Measurements from ENCODE around the gene CD74. TPM values are rescaled to one million over a fixed set of nuclear protein-coding genes. Genes with fewer than 3 reads are reported as not detected.

CD74 gene
- total RNA-seq, 2 experiments from 2014 or later = 253 to 265 TPM

DNA sequence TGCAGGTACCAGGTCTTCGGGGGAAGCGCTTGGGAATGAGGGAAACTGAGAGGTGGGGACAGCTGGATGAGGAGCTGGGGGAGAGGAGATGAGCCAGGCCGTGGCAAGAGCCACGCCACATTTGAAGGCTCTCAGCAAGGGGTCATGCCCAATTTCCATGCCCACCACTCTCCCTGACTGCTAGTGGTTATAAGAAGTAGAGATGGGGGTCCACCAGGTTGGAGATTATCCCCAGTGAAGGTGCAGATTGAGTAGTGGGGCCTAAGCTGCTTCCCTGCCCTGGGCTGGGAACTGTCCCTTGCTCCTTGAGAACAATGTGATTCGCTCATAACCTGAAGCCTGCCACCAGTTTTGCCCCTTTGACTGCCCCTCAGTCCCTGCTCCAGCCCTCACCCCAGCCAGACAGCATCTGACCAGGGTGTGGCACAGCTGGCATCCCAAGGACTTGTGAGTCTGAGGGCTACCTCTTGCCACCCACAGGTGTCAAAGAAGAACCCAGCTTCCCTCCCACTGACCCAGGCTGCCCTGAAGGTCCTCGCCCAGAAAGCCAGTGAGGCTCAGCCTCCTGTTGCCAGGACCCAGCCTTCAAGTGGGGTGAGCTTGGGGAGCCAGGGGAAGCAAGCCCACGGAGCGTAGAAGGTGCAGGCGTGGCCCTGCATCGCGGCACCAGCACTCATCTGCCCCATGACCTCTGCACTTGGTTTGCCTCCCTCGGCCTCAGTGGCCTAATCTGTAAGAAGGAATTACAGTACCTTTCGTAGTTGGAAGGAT is 21.5 kb downstream of the CD74 start:
- ChIA-PET POLR2A (no interaction called here), CTCF (interaction anchor here (1.7 kb wide), 1 partner anchor 9 kb away, joined by 6 read pairs; no protein-coding TSS in a partner anchor)

DNA sequence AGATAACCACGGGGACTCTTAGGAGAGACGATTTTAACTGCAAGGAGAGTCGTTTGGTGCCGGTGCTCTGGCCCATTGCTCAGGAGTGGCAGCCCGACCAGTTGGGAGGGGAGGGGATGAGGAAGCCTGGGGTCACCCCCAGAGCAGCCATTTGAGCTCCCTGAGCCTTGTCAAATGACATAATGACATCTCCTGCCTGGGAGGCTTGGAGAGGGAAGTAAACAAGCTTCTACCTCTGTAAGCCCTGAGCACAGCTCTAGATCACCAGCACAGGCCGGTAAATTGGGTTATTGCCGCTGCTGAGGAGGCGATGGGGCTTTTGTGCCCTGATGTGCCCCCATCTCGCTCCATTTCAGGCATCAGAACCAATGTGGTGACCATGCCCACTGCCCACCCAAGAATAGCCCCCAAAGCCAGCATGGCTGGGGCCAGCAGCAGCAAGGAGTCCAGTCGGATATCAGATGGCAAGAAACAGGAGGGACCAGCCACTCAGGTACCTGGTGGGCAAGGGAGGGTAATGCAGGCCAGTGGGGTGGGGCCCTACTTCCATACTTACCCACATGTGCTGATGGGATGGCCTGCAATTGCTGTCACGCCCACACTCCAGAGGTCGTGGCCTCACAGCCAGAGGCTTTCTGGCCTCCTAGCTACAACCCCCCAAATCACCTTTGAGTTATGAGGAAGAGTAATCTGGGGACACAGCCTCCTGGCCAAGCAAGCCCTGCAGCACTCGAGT is 23.0 kb downstream of the CD74 start:
- POLR2A ChIA-PET = no interaction called here
- CTCF ChIA-PET = no interaction called here

DNA sequence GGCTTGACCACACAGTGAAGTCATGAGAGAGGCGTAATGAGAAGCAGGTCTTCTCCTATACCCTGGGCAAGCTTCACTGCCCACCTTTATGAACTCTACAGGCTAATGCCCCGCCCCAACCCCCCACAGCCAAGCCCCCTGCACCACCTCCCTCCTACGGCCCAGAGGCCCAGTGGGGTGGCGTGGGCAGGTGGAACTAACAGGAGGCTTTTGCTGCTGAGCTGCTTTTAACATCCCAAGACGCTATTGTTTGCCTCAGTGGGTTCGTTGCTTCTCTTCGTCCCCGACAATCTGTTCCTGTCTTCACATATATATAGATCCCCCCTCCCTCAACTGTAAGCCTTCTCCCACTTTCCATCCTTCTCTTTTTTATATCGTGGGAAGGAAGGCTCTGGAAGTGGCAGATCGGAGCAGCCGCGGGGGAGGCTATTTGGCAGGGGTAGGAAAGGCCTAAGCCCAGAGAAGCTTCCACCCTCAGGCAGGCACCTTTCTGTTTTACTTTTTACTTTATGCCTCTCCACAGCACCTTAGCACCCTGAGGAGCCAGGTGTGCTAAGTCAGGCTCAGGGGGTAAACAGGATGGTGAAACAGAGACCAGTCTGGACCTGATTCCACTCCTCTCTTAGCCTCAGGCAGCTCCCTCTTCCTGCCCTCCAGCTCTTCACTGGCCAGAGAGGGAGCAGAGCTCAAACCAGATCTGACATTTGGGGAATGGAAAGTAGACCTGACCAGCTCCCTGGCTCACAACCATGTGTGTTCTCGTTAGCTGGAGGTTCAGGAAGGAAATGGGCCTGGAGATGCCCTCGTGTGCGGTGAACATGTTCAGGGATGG is 26.5 kb downstream of the CD74 start:
- CTCF ChIA-PET = interaction anchor here (0.5 kb wide), 1 partner anchor 44 kb away, joined by 3 read pairs; no protein-coding TSS in a partner anchor

DNA sequence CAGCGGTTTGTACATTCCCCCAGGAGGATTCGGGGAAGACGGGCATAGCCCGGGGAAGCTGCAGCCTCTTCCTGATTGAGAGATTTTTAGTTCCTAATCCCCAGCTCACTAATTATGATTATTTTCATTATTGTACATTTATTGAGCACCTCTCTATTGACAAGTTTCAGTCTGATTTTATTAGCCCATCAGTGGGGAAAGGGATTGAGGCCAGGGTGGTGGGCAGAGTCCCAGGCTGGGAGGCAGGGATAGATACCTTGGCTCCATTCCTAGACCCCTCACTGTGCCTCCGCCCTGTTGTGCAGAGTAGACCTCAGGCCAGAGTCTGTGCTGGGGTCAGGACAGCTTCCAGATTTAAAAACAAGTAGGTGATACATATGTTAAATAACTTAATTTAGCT is 28.0 kb downstream of the CD74 start:
- ChIA-PET CTCF (no interaction called here), POLR2A (no interaction called here)

More for the DNA sequence above, 26.5 kb downstream of the CD74 start:
- POLR2A ChIA-PET = interaction anchor here (0.8 kb wide), 1 partner anchor 9 kb away, joined by 3 read pairs; no protein-coding TSS in a partner anchor

DNA sequence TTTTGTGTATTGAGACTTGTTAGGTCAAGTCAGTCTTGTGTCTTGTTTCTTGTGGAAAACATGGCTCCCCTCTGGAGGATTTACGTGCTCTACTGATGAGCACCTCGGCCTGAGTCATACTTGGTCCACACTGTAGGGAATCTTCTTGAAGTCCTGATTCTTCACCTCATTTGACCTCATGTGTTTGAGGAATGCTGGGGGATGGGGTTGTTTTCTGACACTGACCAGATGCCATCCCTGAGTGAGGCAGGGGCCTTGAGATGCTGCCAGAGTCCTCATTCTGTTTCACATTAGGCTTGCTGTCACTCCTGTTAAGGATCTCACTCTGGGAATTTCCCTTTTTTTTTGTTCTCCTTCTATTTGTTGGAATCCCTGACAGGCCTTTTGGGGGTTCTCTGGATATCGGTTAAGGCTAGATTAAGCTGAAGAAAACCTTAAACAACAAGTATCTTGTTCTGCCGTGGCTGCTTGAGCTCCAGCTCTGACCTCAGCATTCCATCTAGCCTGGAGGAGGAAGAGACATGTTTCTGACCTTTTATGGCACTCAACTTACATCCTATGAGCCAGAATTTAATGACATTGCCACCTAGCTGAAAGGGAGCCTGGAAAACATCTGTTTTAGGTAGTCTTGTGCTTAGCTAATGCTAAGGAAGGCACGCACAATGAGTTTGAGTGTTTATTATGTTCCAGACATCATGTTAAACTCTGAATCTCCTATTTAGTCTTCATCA is 34.6 kb downstream of the CD74 start:
- ChIA-PET CTCF (interaction anchor here (1.1 kb wide), 1 partner anchor 27 kb away, joined by 5 read pairs; no protein-coding TSS in a partner anchor), POLR2A (no interaction called here)

DNA sequence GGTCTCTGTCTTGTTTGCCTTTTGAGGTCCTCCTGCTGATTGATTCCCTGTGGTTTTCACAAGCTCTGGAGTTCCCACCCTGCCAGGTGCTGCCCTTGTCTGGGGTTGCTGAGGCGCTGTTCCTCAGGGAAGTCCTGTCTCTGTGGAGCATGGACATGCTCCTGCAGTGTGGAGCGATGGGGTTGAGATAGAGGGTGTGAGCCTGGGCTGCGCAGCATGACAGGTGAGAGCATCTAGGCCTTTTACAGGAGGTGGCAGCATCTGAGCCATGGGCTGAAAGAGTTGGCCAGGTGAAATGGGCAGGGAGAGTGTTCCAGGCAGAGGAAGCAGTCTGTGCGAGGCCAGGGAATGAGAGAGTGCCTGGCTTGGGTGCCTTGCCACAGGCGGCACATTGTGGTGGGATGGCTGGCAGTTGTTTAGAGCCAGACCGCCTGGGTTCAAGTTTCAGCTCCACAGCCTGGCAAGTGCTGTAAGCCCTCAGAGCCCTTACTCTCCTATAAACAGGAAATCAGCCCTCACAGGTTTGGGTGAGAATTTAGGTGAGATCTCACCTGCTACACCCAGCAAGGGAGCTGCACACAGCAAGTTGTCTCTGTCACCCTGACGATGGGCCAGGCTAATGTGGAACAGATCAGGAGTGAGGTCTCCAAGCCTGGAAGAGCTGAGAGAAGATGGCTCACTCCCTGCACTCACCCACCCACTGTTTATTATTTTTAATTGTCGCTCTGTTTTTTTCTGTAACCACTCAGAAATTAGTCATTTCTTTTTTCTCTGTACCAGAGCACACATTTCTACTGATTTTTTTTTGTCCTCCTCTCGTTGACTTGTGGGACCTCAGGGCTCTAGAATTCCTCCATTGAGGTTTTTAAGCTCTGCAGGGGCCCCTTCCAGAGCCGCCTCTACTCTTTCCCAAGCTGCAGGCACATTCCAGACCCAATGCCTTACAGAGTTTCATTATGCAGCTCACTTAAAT is 35.6 kb downstream of the CD74 start:
- POLR2A ChIA-PET = no interaction called here
- CTCF ChIA-PET = interaction anchor here (0.7 to 1.5 kb wide), 3 partner anchors 10 to 58 kb away, joined by 3 to 5 read pairs (median 4); no protein-coding TSS in a partner anchor

DNA sequence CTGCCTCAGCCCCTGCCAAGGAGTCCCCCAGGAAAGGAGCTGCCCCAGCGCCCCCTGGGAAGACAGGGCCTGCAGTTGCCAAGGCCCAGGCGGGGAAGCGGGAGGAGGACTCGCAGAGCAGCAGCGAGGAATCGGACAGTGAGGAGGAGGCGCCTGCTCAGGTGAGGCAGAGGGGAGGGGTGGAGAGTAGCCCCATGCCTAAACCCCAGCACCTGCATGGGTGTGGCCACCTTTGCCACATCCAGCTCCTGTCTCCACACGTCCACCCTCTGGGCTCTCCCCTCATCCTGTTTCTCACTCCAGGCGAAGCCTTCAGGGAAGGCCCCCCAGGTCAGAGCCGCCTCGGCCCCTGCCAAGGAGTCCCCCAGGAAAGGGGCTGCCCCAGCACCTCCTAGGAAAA is 38.1 kb downstream of the CD74 start:
- POLR2A ChIA-PET = interaction anchor here (1.0 kb wide), 1 partner anchor 14 kb away, joined by 10 read pairs; no protein-coding TSS in a partner anchor
- CTCF ChIA-PET = no interaction called here

DNA sequence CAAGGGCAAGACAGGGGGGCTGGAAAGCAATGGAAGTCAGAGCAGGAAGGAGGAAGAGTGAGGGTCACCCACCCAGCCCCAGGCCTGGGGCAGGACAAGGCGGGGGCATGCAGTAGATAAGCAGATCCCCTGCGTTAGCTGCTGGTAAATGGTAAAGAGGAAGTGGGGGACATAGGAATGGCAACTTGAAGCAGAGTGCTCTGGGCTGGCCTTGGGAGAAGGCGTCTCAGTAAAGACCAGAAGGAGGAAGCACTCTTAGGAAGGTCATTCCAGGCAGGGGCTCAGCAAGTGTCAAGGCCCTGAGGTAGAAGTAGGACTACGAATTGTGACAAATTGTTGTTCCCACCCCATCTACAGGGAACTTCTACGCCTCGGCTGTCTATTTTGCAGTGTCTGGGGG is 40.1 kb downstream of the CD74 start:
- ChIA-PET POLR2A (no interaction called here), CTCF (no interaction called here)

DNA sequence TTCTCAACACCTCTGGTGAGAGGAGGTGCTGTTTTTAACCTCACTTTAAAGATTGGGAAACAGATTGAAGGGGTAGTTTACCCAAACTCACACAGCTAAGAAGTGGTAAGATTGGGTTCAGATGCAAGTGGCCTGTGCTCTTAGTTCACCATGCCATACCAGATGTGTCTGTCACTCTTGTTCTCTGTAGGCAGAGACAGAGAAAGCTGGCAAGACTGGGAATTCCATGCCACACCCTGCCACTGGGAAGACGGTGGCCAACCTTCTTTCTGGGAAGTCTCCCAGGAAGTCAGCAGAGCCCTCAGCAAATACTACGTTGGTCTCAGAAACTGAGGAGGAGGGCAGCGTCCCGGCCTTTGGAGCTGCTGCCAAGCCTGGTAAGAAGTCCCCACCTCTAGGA is 44.2 kb downstream of the CD74 start:
- ChIA-PET POLR2A (no interaction called here), CTCF (no interaction called here)

DNA sequence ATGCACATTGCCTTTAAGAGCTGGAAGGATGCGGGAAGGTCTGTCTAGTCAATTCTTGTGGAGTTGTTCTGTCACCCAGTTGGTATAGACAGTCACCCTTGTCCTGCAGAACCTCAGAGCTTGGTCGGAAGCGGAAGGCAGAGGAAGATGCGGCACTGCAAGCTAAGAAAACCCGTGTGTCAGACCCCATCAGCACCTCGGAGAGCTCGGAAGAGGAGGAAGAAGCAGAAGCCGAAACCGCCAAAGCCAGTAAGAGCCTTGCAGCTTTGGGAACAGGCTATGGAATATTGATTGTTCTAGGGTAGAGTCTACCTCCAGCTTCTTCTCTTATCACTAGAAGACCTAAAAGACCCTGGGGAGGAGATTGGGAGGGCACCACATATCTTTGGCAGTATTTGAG is 48.7 kb downstream of the CD74 start:
- POLR2A ChIA-PET = no interaction called here
- CTCF ChIA-PET = interaction anchor here (1.4 kb wide), 1 partner anchor 35 kb away, joined by 3 read pairs; no protein-coding TSS in a partner anchor

DNA sequence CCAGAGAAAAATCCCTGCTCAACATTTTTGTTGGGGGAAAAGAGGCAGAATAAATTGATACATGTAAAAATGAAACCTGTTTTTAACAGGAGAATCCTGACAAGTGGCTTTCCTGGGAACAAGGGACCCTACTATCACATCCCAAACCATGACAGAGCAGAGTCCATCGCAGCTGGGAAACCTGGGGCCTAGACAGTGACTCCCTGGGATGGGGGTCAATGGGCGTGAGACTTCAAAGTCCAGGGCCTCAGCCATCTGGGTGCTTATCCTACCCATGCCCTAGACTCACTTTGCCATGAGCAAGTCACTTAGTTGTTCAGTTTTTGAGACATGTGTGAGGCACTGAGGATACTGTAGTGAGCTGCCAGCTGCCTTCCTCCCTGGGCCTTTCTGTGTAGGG is 49.5 kb downstream of the CD74 start:
- CTCF ChIA-PET = interaction anchor here (0.6 kb wide), 1 partner anchor 53 kb away, joined by 3 read pairs; no protein-coding TSS in a partner anchor
- POLR2A ChIA-PET = no interaction called here

DNA sequence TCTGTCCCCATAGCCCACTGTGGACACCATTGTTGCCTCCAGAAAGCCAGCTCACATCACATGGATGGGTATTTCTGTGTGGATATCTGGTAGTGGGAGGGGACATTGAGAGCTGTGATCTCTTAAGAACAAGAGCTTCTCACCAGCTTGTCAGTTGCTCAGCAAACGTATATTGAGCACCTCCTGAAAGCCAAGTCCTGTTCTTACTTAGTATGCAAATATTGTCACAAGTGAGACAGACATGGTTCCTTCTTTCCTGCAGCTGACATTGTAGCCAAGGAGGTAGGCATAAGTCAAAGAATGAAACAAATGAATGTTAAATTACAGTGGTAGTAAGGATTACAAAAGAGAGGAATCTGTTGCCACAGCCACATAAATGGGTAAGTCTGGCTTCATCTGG is 51.4 kb downstream of the CD74 start:
- ChIA-PET POLR2A (interaction anchor here (0.6 to 0.8 kb wide), 2 partner anchors 13 to 37 kb away, joined by 3 to 10 read pairs; no protein-coding TSS in a partner anchor), CTCF (no interaction called here)

DNA sequence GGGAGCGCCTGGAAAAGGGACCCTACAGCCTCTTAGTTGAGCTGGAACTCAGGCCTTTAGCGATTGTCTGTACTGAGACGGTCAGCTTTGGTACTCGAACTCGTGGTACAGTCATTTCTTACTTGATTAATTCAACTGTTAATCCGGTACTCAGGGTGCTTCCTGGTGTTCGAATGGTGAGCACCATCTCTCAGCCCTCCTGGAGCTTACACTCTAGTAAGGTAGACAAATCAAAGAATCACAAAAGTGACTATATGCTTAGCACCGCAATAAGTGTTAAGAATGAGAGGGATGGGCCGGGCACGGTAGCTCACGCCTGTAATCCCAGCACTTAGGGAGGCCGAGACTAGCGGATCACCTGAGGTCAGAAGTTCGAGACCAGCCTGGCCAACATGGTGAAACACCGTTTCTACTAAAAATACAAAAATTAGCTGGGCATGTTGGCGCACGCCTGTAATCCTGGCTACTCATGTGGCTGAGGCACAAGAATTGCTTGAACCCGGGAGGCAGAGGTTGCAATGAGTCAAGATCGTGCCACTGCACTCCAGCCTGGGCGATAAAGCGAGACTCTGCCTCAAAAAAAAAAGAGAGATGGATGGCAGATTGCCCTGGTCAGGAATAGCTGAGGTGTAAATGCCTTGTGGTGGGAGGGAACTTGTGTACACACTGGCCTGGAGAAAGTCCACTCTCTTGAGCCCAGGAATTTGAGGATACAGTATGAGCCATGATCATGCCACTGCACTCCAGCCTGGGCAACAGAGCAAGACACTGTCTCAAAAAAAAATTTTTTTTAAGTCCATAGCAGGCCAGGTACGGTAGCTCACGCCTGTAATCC is 54.2 kb downstream of the CD74 start:
- POLR2A ChIA-PET = interaction anchor here (0.6 to 1.2 kb wide), 3 partner anchors 40 to 74 kb away, joined by 3 to 4 read pairs (median 4); partner anchors contain the start of gene CD74

DNA sequence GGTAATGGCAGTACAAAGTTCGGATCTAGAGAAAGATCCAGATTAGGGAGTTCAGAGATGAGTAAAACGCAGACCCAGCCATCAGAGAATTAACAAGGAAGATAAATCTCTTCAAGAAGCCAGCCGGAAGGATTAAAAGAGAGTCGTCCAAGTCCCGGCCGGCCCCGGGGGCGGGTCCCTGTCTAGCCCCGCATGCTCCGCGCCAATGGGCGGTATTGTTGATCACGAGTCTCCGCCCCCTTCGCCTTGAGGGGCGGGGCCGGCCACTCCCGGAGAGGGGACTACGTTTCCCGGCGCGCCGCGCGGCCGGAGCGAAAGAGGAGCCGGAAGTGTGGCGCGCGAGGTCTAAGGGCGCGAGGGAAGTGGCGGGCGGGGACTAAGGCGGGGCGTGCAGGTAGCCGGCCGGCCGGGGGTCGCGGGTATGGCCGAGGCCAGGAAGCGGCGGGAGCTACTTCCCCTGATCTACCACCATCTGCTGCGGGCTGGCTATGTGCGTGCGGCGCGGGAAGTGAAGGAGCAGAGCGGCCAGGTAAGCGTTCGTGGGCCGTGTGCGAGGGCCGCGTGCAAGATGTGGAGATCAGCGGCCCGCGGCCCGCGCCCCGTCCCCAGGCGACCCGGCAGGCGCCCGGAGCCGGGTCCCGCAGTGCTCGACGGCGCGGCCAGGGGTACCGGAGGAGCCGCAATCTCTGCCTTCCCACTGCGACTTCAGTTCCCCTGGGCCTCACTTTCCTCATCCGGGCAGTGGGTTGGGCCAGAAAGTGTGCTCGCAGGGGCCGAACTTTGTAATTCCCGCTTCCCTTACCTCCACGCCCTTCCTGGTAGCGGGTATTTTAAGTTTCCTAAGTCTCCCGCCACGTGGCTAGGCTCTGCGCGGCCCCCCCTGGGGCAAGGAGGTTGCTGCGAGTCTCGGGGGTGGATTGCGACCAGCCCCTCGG is 55.1 kb downstream of the CD74 start, which contains the start of gene TCOF1:
Gene TCOF1, plus strand, starts transcription at position 372 of the 935 bp plus-strand sequence. Its CDS starts 50 bp downstream, at position 422.
- POLR2A ChIA-PET = interaction anchor here (0.6 to 1.2 kb wide), 3 partner anchors 41 to 101 kb away, joined by 3 to 4 read pairs (median 3); partner anchors contain the start of gene CD74

More for the DNA sequence above, 54.2 kb downstream of the CD74 start:
- CTCF ChIA-PET = interaction anchor here (1.3 kb wide), 1 partner anchor 92 kb away, joined by 4 read pairs; no protein-coding TSS in a partner anchor

DNA sequence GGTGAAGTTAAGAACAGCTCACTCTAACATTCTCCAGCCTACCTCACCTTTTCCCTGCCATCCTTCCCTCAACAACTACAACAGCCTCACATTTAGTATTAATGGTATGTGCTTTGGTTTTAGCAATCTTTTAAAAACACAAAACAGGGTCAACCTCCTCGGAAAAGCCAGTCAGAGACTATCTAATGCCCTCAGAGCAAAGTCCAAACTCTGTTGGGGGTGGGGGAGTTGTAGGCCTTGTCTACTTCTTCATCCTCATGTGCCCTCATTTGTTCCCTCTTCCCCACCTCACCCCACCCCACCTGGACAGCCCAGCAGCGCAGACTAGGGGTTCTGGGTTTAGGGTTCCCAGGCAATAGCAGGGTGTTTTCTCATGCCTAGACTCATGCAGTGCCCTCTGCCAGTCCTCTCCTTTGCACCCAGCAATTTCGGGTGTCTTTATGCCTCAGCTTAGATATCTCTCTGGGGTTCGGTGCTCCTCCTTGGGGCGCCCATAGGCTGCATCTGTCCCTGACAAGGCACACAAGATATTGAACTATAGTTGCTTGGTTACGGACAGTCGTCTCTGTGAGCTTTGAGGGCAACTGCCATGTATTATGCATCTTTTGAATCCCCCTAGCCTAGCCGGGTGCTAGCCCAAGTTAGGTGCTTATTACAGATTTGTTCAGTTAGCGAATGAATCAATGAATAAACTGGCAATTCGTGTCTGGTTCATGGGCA is 56.0 kb downstream of the CD74 start:
- ChIA-PET CTCF (no interaction called here), POLR2A (interaction anchor here (0.6 kb wide), 1 partner anchor 102 kb away, joined by 3 read pairs; no protein-coding TSS in a partner anchor)

More for the DNA sequence above, 55.1 kb downstream of the CD74 start, which contains the start of gene TCOF1:
- CTCF ChIA-PET = no interaction called here
